Neural cell (in vitro differentiated cells): ENCODE results near the gene THBS1.

ENCODE experiments used
- CTCF ChIP-seq: fragments of 450-650 bp; IDR thresholded peaks from 2 replicates; pipeline ENCODE4 v1.5.1; 2014; ENCODE audit warnings: antibody characterized with exemption, mild to moderate bottlenecking, moderate library complexity; ENCODE audit not compliant: poor library complexity, severe bottlenecking
- EP300 ChIP-seq: fragments of 450-650 bp; conservative IDR thresholded peaks from 2 replicates; pipeline ENCODE4 v1.6.1; 2014; ENCODE audit warnings: antibody characterized with exemption, mild to moderate bottlenecking, moderate library complexity; ENCODE audit not compliant: poor library complexity, severe bottlenecking
- EZH2 ChIP-seq: fragments of 200-600, 300-800 bp; shearing (Covaris generic), sonication (generic); IDR thresholded peaks from 2 replicates; pipeline ENCODE4 v1.6.1; 2014; ENCODE audit warnings: antibody characterized with exemption, low read length, borderline replicate concordance, mild to moderate bottlenecking; ENCODE audit not compliant: insufficient read depth, poor library complexity, severe bottlenecking
- POLR2AphosphoS5 ChIP-seq: IDR thresholded peaks from 2 replicates; pipeline ENCODE4 v1.6.1; 2012
- RAD21 ChIP-seq: fragments of 450-650 bp; conservative IDR thresholded peaks from 2 replicates; pipeline ENCODE4 v1.6.1; 2014; ENCODE audit warnings: antibody characterized with exemption, mild to moderate bottlenecking, moderate library complexity
- SMC3 ChIP-seq: fragments of 450-650 bp; conservative IDR thresholded peaks from 2 replicates; pipeline ENCODE4 v1.6.1; 2014; ENCODE audit warnings: antibody characterized with exemption, mild to moderate bottlenecking, moderate library complexity; ENCODE audit not compliant: poor library complexity
- TAF1 ChIP-seq: IDR thresholded peaks from 2 replicates; pipeline ENCODE4 v1.6.1; 2012; ENCODE audit warnings: low read depth
- TF ChIP-seq, protein P1 (sequence below): IDR thresholded peaks from 2 replicates; pipeline ENCODE4 v1.6.1; 2012; ENCODE audit warnings: borderline replicate concordance

- TF ChIP-seq, protein P1, sequence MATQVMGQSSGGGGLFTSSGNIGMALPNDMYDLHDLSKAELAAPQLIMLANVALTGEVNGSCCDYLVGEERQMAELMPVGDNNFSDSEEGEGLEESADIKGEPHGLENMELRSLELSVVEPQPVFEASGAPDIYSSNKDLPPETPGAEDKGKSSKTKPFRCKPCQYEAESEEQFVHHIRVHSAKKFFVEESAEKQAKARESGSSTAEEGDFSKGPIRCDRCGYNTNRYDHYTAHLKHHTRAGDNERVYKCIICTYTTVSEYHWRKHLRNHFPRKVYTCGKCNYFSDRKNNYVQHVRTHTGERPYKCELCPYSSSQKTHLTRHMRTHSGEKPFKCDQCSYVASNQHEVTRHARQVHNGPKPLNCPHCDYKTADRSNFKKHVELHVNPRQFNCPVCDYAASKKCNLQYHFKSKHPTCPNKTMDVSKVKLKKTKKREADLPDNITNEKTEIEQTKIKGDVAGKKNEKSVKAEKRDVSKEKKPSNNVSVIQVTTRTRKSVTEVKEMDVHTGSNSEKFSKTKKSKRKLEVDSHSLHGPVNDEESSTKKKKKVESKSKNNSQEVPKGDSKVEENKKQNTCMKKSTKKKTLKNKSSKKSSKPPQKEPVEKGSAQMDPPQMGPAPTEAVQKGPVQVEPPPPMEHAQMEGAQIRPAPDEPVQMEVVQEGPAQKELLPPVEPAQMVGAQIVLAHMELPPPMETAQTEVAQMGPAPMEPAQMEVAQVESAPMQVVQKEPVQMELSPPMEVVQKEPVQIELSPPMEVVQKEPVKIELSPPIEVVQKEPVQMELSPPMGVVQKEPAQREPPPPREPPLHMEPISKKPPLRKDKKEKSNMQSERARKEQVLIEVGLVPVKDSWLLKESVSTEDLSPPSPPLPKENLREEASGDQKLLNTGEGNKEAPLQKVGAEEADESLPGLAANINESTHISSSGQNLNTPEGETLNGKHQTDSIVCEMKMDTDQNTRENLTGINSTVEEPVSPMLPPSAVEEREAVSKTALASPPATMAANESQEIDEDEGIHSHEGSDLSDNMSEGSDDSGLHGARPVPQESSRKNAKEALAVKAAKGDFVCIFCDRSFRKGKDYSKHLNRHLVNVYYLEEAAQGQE = no peak
- TF ChIP-seq RAD21 = no peak
- no peak for TF ChIP-seq CTCF
- no peak for TF ChIP-seq POLR2AphosphoS5
- TF ChIP-seq EZH2 = no peak
- no peak for TF ChIP-seq EP300
- TF ChIP-seq TAF1 = no peak
- TF ChIP-seq SMC3 = no peak
These were observed 33.0 kb downstream of the THBS1 start for GRCh38 chr15:39613861-39614260.
